HG02571 (cell line): ENCODE results near the gene KLHDC8B.
"Not testable (repeated sequence)": the region's sequence is repeated elsewhere in the genome, so short reads cannot be mapped to it uniquely, and the experiment has no call there.

Experiments
- ATAC-seq: cut with Tn5 transposase; IDR thresholded peaks from one replicate; pipeline ENCODE4 v1.9.1; 2021; ENCODE audit warnings: mild to moderate bottlenecking, moderate library complexity; ENCODE audit not compliant: unreplicated experiment

KLHDC8B gene

GRCh38 chr3:49181351-49181750 lies 10.0 kb downstream of the KLHDC8B start:
- ATAC-seq = no peak

- no peak for ATAC-seq
Measured at GRCh38 chr3:49182682-49183081, 11.3 kb downstream of the KLHDC8B start.

- no peak for ATAC-seq
Measured at GRCh38 chr3:49183873-49184272, 12.5 kb downstream of the KLHDC8B start.

GRCh38 chr3:49191741-49192140 lies 20.3 kb downstream of the KLHDC8B start:
- ATAC-seq = no peak

GRCh38 chr3:49198161-49198560 lies 26.8 kb downstream of the KLHDC8B start:
- no peak for ATAC-seq

GRCh38 chr3:49198611-49199230 lies 27.3 kb downstream of the KLHDC8B start:
- no peak for ATAC-seq

- no peak for ATAC-seq
Measured at GRCh38 chr3:49199239-49199899, 28.0 kb downstream of the KLHDC8B start.

GRCh38 chr3:49199900-49200281 lies 28.5 kb downstream of the KLHDC8B start:
- ATAC-seq = no peak

GRCh38 chr3:49213541-49213943 lies 42.1 kb downstream of the KLHDC8B start:
- ATAC-seq = no peak

GRCh38 chr3:49213998-49214397 lies 42.6 kb downstream of the KLHDC8B start:
- no peak for ATAC-seq

GRCh38 chr3:49216687-49217086 lies 45.3 kb downstream of the KLHDC8B start:
- ATAC-seq = not testable (repeated sequence)

GRCh38 chr3:49217108-49217507 lies 45.7 kb downstream of the KLHDC8B start:
- not testable (repeated sequence) for ATAC-seq

- ATAC-seq = no peak
Measured at GRCh38 chr3:49217688-49218470, 46.5 kb downstream of the KLHDC8B start.

GRCh38 chr3:49218471-49218989 lies 47.1 kb downstream of the KLHDC8B start:
- ATAC-seq = not testable (repeated sequence)

GRCh38 chr3:49219132-49219531 lies 47.7 kb downstream of the KLHDC8B start:
- ATAC-seq = no peak

GRCh38 chr3:49220985-49221563 lies 49.7 kb downstream of the KLHDC8B start:
- ATAC-seq = not testable (repeated sequence)

GRCh38 chr3:49222002-49222401 lies 50.6 kb downstream of the KLHDC8B start:
- no peak for ATAC-seq
